Mesenchymal stem cell (in vitro differentiated cells and primary cell): ENCODE measurements around the gene ZFPM1.
"Not testable (repeated sequence)": the region's sequence is repeated elsewhere in the genome, so short reads cannot be mapped to it uniquely, and the experiment has no call there.

ENCODE experiments used
- DNase-seq: peaks from one replicate; pipeline ENCODE4 v3.0.0-alpha.2; 2013
- H2AFZ ChIP-seq: one replicate; pipeline ENCODE4 v1.6.1; 2013; ENCODE audit warnings: low read depth, mild to moderate bottlenecking, control low read depth, inconsistent platforms, low read length, moderate library complexity
- H2AK5ac ChIP-seq: 2 replicates; pipeline ENCODE4 v1.6.1; 2013; ENCODE audit warnings: low read length, moderate library complexity, mild to moderate bottlenecking, inconsistent platforms; ENCODE audit not compliant: severe bottlenecking
- H2BK120ac ChIP-seq: one replicate; pipeline ENCODE4 v1.6.1; 2013; ENCODE audit warnings: low read depth, mild to moderate bottlenecking, inconsistent platforms, low read length, moderate library complexity
- H2BK12ac ChIP-seq, 2 experiments: one replicate each; pipeline ENCODE4 v1.6.1; 2013; ENCODE audit warnings: inconsistent platforms in 2 of 2, low read length in 2 of 2, mild to moderate bottlenecking in 2 of 2, moderate library complexity in 2 of 2, control low read depth in 1 of 2
- H2BK15ac ChIP-seq: one replicate; pipeline ENCODE4 v1.6.1; 2013; ENCODE audit warnings: mild to moderate bottlenecking, low read depth, inconsistent platforms; ENCODE audit not compliant: poor library complexity, severe bottlenecking
- H2BK5ac ChIP-seq: 2 replicates; pipeline ENCODE4 v1.6.1; 2013; ENCODE audit warnings: low read depth, mild to moderate bottlenecking, low read length, control low read depth, inconsistent platforms; ENCODE audit not compliant: poor library complexity, severe bottlenecking
- H3K14ac ChIP-seq, 2 experiments: one replicate each; pipeline ENCODE4 v1.6.1; 2013; ENCODE audit warnings: inconsistent platforms in 2 of 2, low read length in 2 of 2, control low read depth in 1 of 2, mild to moderate bottlenecking in 1 of 2, moderate library complexity in 1 of 2
- H3K18ac ChIP-seq, 2 experiments: one replicate each; pipeline ENCODE4 v1.6.1; 2013; ENCODE audit warnings: inconsistent platforms in 2 of 2, low read length in 2 of 2, control low read depth in 1 of 2, low read depth in 1 of 2, mild to moderate bottlenecking in 1 of 2
- H3K23ac ChIP-seq, 2 experiments: one replicate each; pipeline ENCODE4 v1.6.1; 2013; ENCODE audit warnings: inconsistent platforms in 2 of 2, low read length in 2 of 2, mild to moderate bottlenecking in 2 of 2, moderate library complexity in 2 of 2, control low read depth in 1 of 2
- H3K27ac ChIP-seq: 2 replicates; pipeline ENCODE4 v1.5.1; 2013; ENCODE audit warnings: mild to moderate bottlenecking, moderate library complexity, low read length, control low read depth, inconsistent platforms; ENCODE audit not compliant: poor library complexity, severe bottlenecking
- H3K27me3 ChIP-seq, 2 experiments: 2 replicates each; pipeline versions ENCODE4 v1.6.1 to v1.7.0; 2013; ENCODE audit warnings: low read length in 2 of 2, mild to moderate bottlenecking in 2 of 2, moderate library complexity in 2 of 2, control low read depth in 1 of 2, inconsistent platforms in 1 of 2; ENCODE audit not compliant: control insufficient read depth in 1 of 2, insufficient read depth in 1 of 2
- H3K36me3 ChIP-seq, 2 experiments: 2 replicates each; pipeline versions ENCODE4 v1.6.1 to v1.7.0; 2013; ENCODE audit warnings: low read length in 2 of 2, control low read depth in 1 of 2, inconsistent platforms in 1 of 2, low read depth in 1 of 2, mild to moderate bottlenecking in 1 of 2; ENCODE audit not compliant: insufficient read depth in 2 of 2, control insufficient read depth in 1 of 2
- H3K4ac ChIP-seq, 2 experiments: one replicate each; pipeline ENCODE4 v1.6.1; 2013; ENCODE audit warnings: inconsistent platforms in 2 of 2, low read length in 2 of 2, mild to moderate bottlenecking in 2 of 2, moderate library complexity in 2 of 2, control low read depth in 1 of 2, low read depth in 1 of 2
- H3K4me1 ChIP-seq: 2 replicates; pipeline ENCODE4 v1.6.1; 2013; ENCODE audit warnings: low read depth, low read length, control low read depth; ENCODE audit not compliant: control insufficient read depth, insufficient read depth
- H3K4me2 ChIP-seq: 2 replicates; pipeline ENCODE4 v1.6.1; 2013; ENCODE audit warnings: low read length, mild to moderate bottlenecking, inconsistent platforms; ENCODE audit not compliant: poor library complexity, severe bottlenecking
- H3K4me3 ChIP-seq, 2 experiments: 2 replicates each; pipeline versions ENCODE4 v1.5.1 to v1.7.0; 2013; ENCODE audit warnings: low read length in 2 of 2, mild to moderate bottlenecking in 2 of 2, control low read depth in 1 of 2, low read depth in 1 of 2; ENCODE audit not compliant: insufficient read depth in 1 of 2
- H3K79me1 ChIP-seq: replicated peaks from 2 replicates; pipeline ENCODE4 v1.6.1; 2013; ENCODE audit warnings: mild to moderate bottlenecking, control low read depth, low read length, inconsistent platforms; ENCODE audit not compliant: poor library complexity, severe bottlenecking
- H3K9ac ChIP-seq: 2 replicates; pipeline ENCODE4 v1.7.0; 2013; ENCODE audit warnings: mild to moderate bottlenecking, low read length, moderate library complexity
- H3K9me3 ChIP-seq: 2 replicates; pipeline ENCODE4 v1.7.0; 2013; ENCODE audit warnings: mild to moderate bottlenecking, low read length; ENCODE audit not compliant: control insufficient read depth
- H4K8ac ChIP-seq: one replicate; pipeline ENCODE4 v1.6.1; 2013; ENCODE audit warnings: inconsistent platforms, mild to moderate bottlenecking, low read length, moderate library complexity
- H4K91ac ChIP-seq: one replicate; pipeline ENCODE4 v1.6.1; 2013; ENCODE audit warnings: mild to moderate bottlenecking, low read length, inconsistent platforms
- WGBS: methylation state at CpG from one replicate; pipeline ENCODE4 v1.1.7; 2013; ENCODE audit warnings: mixed read lengths; 5-methylcytosine and 5-hydroxymethylcytosine counted together

ZFPM1 gene

DNA sequence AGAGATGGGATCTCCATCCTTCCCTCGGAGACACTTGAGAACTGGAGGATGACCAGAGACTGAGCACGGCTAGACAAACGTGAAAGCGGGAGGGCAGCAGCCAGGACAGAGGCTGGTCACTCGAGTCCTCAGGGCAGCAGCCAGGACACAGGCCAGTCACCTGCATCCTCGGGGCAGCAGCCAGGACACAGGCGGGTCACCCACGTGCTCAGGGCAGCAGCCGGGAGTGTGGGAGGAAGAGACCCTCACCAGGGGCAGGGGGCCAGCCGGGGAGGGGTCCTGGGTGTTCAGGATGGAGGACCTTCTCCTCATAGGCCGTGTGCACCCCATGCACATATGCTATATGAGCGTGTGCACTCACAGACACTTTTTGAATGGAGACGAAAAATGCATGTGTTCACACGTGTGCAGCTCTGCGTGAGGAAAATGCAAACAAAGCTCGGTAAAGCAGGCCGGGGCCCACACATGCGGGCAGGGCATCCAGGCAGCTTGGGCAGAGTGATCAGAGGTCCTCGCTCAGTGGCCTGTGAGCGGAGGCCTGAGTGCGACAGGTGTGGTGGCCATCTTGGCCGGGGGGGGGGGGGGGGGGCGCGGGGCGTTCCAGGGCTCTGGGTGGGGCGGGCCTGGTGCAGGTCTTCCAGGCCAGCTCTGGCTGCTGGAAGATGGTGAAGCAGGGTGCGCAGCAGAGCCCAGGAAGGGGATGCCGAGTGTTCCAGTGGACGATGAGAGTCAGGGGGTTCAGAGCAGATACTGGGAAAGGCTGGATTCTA, 43.6 kb upstream of the ZFPM1 start:
- no peak for DNase-seq
- H2AK5ac ChIP-seq = no peak overlapping the region
- H3K36me3 ChIP-seq = peaks cover 15 to 28% of the 10 kb centered on the region in 2 experiments
- peaks cover 6% of the 10 kb centered on the region for H3K4me1 ChIP-seq
- H3K9me3 ChIP-seq = no peaks in the 10 kb centered on the region
- H2AFZ ChIP-seq = no peak overlapping the region
- no peak overlapping the region for H3K27ac ChIP-seq
- no peak overlapping the region for H3K9ac ChIP-seq
- no peak overlapping the region for H2BK12ac ChIP-seq
- no peaks in the 10 kb centered on the region for H3K79me1 ChIP-seq
- H3K4me3 ChIP-seq = no peak overlapping the region
- no peak overlapping the region for H3K23ac ChIP-seq
- H3K4ac ChIP-seq = no peak overlapping the region
- WGBS = 94% methylated on average over 28 of the region's 29 CpGs
- no peak overlapping the region for H4K91ac ChIP-seq
- no peak overlapping the region for H3K4me2 ChIP-seq
- H2BK15ac ChIP-seq = no peak overlapping the region
- no peak overlapping the region for H2BK5ac ChIP-seq
- H3K14ac ChIP-seq = no peak overlapping the region
- no peak overlapping the region for H4K8ac ChIP-seq
- H2BK120ac ChIP-seq = no peak overlapping the region
- no peak overlapping the region for H3K18ac ChIP-seq
- no peaks in the 10 kb centered on the region for H3K27me3 ChIP-seq

DNA sequence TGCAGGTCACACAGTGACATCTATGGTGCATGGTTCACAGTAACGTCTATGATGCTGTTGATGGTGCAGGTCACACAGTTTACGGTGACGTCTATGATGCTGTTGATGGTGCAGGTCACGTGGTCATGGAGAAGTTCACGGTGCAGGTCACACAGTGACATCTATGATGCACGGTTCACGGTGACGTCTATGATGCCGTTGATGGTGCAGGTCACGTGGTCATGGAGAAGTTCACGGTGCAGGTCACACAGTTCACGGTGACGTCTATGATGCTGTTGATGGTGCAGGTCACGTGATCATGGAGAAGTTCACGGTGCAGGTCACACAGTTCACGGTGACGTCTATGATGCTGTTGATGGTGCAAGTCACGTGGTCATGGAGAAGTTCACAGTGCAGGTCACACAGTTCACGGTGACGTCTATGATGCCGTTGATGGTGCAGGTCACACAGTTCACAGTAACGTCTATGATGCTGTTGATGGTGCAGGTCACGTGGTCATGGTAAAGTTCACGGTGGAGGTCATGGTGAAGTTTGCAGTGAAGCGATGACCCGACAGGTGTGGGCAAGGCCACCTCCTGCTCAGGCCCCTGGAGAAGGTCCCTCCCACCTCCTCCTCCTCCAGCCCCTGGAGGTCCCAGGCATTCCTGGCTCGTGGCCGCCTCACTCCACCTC, 42.6 kb upstream of the ZFPM1 start:
- not testable (repeated sequence) for H2AFZ ChIP-seq, H4K8ac ChIP-seq, H2BK5ac ChIP-seq, H3K27ac ChIP-seq, DNase-seq, H2BK15ac ChIP-seq, H3K14ac ChIP-seq, H3K23ac ChIP-seq, H3K4me1 ChIP-seq, H3K79me1 ChIP-seq, H3K9me3 ChIP-seq, H2BK12ac ChIP-seq, H2AK5ac ChIP-seq, H2BK120ac ChIP-seq, H3K9ac ChIP-seq, H4K91ac ChIP-seq, H3K27me3 ChIP-seq, H3K18ac ChIP-seq, H3K4me2 ChIP-seq, H3K4me3 ChIP-seq, H3K4ac ChIP-seq
- 96% methylated on average over 28 of the region's 28 CpGs for WGBS
- peaks cover 15 to 30% of the 10 kb centered on the region in 2 experiments for H3K36me3 ChIP-seq

GRCh38 chr16:88411951-88412576, 41.0 kb upstream of the ZFPM1 start:
- Histone ChIP-seq H3K9ac (no peak overlapping the region), H3K14ac (no peak overlapping the region), H2BK15ac (no peak overlapping the region), H2AFZ (no peak overlapping the region), H3K27ac (no peak overlapping the region), H3K9me3 (no peaks in the 10 kb centered on the region), H2BK5ac (no peak overlapping the region), H4K8ac (no peak overlapping the region), H3K79me1 (no peaks in the 10 kb centered on the region), H3K4me1 (peaks cover 10% of the 10 kb centered on the region), H2BK12ac (no peak overlapping the region), H3K36me3 (peaks cover 15 to 26% of the 10 kb centered on the region in 2 experiments), H3K4me3 (no peak overlapping the region), H4K91ac (no peak overlapping the region), H3K27me3 (no peaks in the 10 kb centered on the region), H3K23ac (no peak overlapping the region), H3K4ac (no peak overlapping the region), H3K4me2 (no peak overlapping the region), H3K18ac (no peak overlapping the region), H2BK120ac (no peak overlapping the region), H2AK5ac (no peak overlapping the region)
- no peak for DNase-seq
- WGBS = 98% methylated on average over 17 of the region's 18 CpGs

- Histone ChIP-seq H2AFZ (no peak overlapping the region), H3K14ac (no peak overlapping the region), H3K36me3 (peaks cover 9 to 19% of the 10 kb centered on the region in 2 experiments), H3K4ac (no peak overlapping the region), H3K9ac (no peak overlapping the region), H3K27me3 (no peaks in the 10 kb centered on the region), H3K79me1 (no peaks in the 10 kb centered on the region), H3K4me2 (no peak overlapping the region), H3K23ac (no peak overlapping the region), H2AK5ac (no peak overlapping the region), H3K27ac (no peak overlapping the region), H3K4me3 (no peak overlapping the region), H3K18ac (no peak overlapping the region), H4K91ac (no peak overlapping the region), H4K8ac (peak overlapping the region; percentile 22), H3K9me3 (no peaks in the 10 kb centered on the region), H2BK120ac (no peak overlapping the region), H2BK5ac (no peak overlapping the region), H2BK12ac (no peak overlapping the region), H2BK15ac (no peak overlapping the region), H3K4me1 (peaks cover 10% of the 10 kb centered on the region)
- 95% methylated on average over 16 of the region's 16 CpGs for WGBS
- DNase-seq = no peak
These were observed 40.3 kb upstream of the ZFPM1 start for GRCh38 chr16:88412766-88413165.
